T-helper 17 cell (primary cell): ENCODE data around the gene SETD3. TPM values are rescaled to one million over a fixed set of nuclear protein-coding genes. Genes with fewer than 3 reads are reported as not detected.

Experiments
- ATAC-seq: fragments of 150-1000 bp; cut with Tn5 transposase; 2 replicates; pipeline ENCODE4 v1.10.0; 2021; ENCODE audit warnings: mild to moderate bottlenecking, moderate library complexity
- DNase-seq, 3 donors: peaks; one replicate each; pipeline versions ENCODE4 v3.0.0 to v3.0.0-alpha.2; 2020 to 2021
- H3K9me3 ChIP-seq: one replicate; pipeline ENCODE4 v1.7.0; 2013; ENCODE audit warnings: low read length, mild to moderate bottlenecking; ENCODE audit not compliant: control insufficient read depth, poor library complexity, severe bottlenecking
- H3K27ac Mint-ChIP-seq: one replicate; pipeline ENCODE4 v1.8.0; 2022; ENCODE audit warnings: mild to moderate bottlenecking, moderate library complexity, mixed read lengths
- H3K27me3 Mint-ChIP-seq: one replicate; pipeline ENCODE4 v1.8.0; 2022; ENCODE audit warnings: mixed read lengths
- H3K36me3 Mint-ChIP-seq: one replicate; pipeline ENCODE4 v1.8.0; 2022; ENCODE audit warnings: low read depth, mixed read lengths
- H3K4me1 Mint-ChIP-seq: one replicate; pipeline ENCODE4 v1.8.0; 2022; ENCODE audit warnings: mild to moderate bottlenecking, mixed read lengths
- H3K4me3 Mint-ChIP-seq: one replicate; pipeline ENCODE4 v1.8.0; 2022; ENCODE audit warnings: mild to moderate bottlenecking, moderate library complexity, mixed read lengths
- total RNA-seq, 4 donors: library from RNA in 2 of 4; stranded (reverse) in 2 of 4; gene quantifications; one replicate each; pipeline ENCODE4 v1.2.3 and lab custom pipeline; 2022 to 2026

SETD3 gene
- total RNA-seq, 2 donors from 2014 or later, result 38.2 to 47.6 TPM

GRCh38 chr14:99427632-99428300 is 52.9 kb downstream of the SETD3 start:
- Mint-ChIP-seq H3K4me1 (peaks cover 30% of the 10 kb centered on the region), H3K27ac (peak overlapping the region; percentile 34), H3K36me3 (peaks cover 8% of the 10 kb centered on the region), H3K4me3 (no peak overlapping the region), H3K27me3 (no peaks in the 10 kb centered on the region)
- no peaks in the 10 kb centered on the region for H3K9me3 ChIP-seq
- DNase-seq (no peak), ATAC-seq (no peak)

DNA sequence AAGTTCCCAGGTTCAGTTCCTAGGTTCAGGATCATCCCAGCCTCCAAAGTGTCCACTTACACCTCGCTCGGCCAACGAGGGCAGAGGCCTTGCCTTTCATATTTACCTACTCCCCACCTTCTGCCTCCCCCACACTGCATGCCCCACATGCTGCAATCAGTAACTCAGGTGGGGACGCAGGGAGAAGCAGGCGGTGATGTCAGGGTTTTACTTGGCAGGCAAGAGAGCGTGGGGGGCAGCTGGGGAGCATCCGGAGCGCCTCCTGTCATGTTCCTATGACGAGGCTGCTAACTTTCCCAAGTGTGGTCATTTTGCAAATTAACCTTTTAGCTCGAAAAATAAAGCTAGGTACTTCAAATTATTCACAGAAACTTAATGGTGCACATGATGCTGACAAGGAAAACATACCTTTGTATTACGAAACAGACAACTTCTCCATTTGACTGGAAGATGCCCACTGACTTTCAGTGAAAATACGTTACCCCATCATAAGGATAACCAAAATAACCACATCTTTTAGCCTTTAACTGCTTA is 53.8 kb downstream of the SETD3 start:
- Mint-ChIP-seq H3K4me3 (no peak overlapping the region), H3K27ac (peak overlapping the region; percentile 60), H3K4me1 (peaks cover 30% of the 10 kb centered on the region), H3K36me3 (peaks cover 8% of the 10 kb centered on the region), H3K27me3 (no peaks in the 10 kb centered on the region)
- no peak for DNase-seq
- H3K9me3 ChIP-seq, result no peaks in the 10 kb centered on the region
- no peak for ATAC-seq

GRCh38 chr14:99426265-99426664 is 54.4 kb downstream of the SETD3 start:
- Mint-ChIP-seq H3K36me3 (peaks cover 8% of the 10 kb centered on the region), H3K27me3 (no peaks in the 10 kb centered on the region), H3K27ac (peak overlapping the region; percentile 60), H3K4me3 (no peak overlapping the region), H3K4me1 (peaks cover 29% of the 10 kb centered on the region)
- no peak for ATAC-seq
- no peaks in the 10 kb centered on the region for H3K9me3 ChIP-seq
- no peak for DNase-seq

DNA sequence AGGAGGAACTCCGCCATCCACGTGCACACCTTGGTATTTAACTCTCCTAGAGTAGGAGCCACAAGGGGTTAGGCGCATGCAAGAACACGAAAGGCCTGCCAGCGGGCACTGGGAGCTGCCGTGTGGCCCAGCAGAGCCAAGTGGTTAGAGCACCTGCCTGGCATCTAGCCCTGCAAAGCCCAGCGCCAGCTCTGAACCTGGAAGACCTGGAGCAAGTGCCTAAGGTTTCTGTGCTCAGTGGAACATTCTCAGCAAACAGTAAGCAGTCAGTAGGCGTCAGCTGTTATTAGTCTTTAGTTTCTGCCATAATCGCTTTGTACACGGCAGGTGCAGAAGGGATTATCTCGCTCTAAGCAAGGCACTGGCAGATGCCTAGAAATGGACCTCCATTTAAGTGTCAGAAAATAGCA is 55.4 kb downstream of the SETD3 start:
- H3K27me3 Mint-ChIP-seq, result no peaks in the 10 kb centered on the region
- H3K4me1 Mint-ChIP-seq, result peaks cover 24% of the 10 kb centered on the region
- H3K9me3 ChIP-seq, result no peaks in the 10 kb centered on the region
- DNase-seq, result no peak
- H3K27ac Mint-ChIP-seq, result peak overlapping the region; percentile 94
- no peak for ATAC-seq
- no peak overlapping the region for H3K4me3 Mint-ChIP-seq
- peaks cover 6% of the 10 kb centered on the region for H3K36me3 Mint-ChIP-seq

DNA sequence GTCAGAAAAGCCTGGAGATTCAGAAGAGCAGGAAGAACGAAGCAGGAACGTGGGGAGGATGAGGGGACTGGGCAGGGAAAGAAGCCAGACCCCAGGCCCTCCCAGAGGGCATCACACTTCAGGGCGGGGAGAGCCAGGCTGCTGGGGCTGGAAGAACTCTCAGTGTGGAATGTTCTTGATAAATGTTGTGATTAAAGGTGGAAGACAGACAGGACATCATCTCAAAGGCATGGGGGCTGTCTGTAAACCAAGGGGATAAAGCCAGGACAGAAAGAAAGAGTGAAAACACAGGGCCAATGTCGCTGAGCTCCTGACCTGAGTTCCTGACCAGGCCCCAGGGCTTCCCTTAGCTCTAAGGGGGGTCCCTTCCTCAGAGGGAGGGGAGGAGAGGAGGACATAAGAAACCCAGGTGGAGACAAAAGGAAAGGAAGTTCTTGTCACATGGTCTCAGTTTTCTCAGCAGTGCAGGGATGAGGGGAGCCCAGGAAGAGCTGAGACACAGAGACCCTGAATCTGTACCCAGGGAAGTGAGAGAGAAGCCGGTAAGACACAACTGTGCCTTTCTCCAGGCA is 56.3 kb downstream of the SETD3 start:
- Mint-ChIP-seq H3K4me1 (peaks cover 24% of the 10 kb centered on the region), H3K27me3 (no peaks in the 10 kb centered on the region), H3K4me3 (peak overlapping the region; percentile 45), H3K36me3 (peaks cover 6% of the 10 kb centered on the region), H3K27ac (peak overlapping the region; percentile 94)
- ATAC-seq (no peak), DNase-seq (no peak)
- H3K9me3 ChIP-seq, result no peaks in the 10 kb centered on the region

- peaks cover 27% of the 10 kb centered on the region for H3K4me1 Mint-ChIP-seq
- ATAC-seq, result no peak
- no peak for DNase-seq
- H3K4me3 Mint-ChIP-seq, result no peak overlapping the region
- no peaks in the 10 kb centered on the region for H3K27me3 Mint-ChIP-seq
- no peak overlapping the region for H3K27ac Mint-ChIP-seq
- peaks cover 5% of the 10 kb centered on the region for H3K36me3 Mint-ChIP-seq
- no peaks in the 10 kb centered on the region for H3K9me3 ChIP-seq
These were observed 57.2 kb downstream of the SETD3 start for GRCh38 chr14:99423434-99423833.

DNA sequence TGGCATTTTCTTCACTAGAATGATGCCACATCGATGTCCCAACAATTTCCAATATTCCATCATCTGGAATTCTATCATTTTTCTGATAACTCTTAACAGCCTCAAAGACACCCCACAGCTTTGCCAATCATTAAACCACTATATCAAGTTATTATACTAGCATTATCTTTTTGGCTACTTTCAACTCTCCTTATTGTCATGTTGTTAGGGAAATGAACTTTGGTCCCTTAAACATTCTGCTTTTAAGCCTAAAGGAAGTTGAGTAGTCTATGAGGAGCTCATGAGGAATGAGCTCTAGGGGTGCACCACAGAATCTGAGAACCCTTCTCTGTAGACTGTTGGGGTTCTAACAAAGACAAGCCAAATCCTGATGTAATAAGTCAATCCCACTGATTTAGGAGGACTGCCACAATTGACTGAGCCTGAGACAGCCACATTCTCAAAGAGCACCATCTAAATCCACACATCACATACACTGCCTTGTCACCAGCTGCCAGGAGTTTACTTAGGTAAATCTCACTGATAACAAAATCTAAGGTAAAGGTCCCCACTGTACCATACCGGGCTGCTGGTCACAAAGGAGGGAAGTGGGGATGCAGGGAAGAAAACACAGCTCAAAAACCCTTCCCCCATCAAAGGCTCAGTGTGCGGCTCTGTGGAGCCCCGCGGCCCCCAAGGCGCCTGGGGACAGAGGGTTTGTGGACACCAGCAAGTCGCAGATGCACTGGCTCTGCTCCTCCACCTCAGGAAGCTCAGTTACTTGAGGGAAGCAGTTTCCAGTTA is 58.2 kb downstream of the SETD3 start:
- peak overlapping the region; percentile 67 for H3K27ac Mint-ChIP-seq
- H3K36me3 Mint-ChIP-seq, result no peaks in the 10 kb centered on the region
- H3K4me3 Mint-ChIP-seq, result no peak overlapping the region

DNA sequence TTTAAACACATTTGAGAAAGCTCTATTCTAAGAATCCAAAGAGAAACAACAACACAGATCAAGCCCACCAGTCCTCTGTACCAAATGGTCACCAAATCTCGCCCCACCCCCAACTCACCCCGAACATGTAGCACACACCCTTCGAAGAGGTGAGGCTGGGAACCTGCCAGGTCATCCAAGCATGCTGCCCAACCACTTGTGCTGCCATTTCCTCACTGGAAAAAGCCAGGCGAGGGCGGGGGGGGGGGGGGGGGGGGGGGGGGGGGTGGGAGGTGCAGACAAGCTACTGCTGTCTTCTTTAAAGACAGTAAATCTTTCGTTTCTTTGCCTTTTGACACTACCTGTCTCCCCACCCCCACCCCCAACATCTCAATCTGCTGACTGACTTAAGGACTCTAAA is 59.9 kb downstream of the SETD3 start:
- Mint-ChIP-seq H3K27ac (peak overlapping the region; percentile 67), H3K4me1 (peaks cover 18% of the 10 kb centered on the region), H3K36me3 (no peaks in the 10 kb centered on the region), H3K4me3 (no peak overlapping the region), H3K27me3 (no peaks in the 10 kb centered on the region)
- no peaks in the 10 kb centered on the region for H3K9me3 ChIP-seq
- ATAC-seq, result no peak
- no peak for DNase-seq

More for the DNA sequence above, 58.2 kb downstream of the SETD3 start:
- Mint-ChIP-seq H3K4me1 (peaks cover 23% of the 10 kb centered on the region), H3K27me3 (no peaks in the 10 kb centered on the region)
- DNase-seq (no peak), ATAC-seq (no peak)
- no peaks in the 10 kb centered on the region for H3K9me3 ChIP-seq

GRCh38 chr14:99419905-99420304 is 60.8 kb downstream of the SETD3 start:
- no peak overlapping the region for H3K27ac Mint-ChIP-seq
- ATAC-seq, result no peak
- H3K9me3 ChIP-seq, result no peaks in the 10 kb centered on the region
- no peaks in the 10 kb centered on the region for H3K36me3 Mint-ChIP-seq
- no peak for DNase-seq
- H3K27me3 Mint-ChIP-seq, result no peaks in the 10 kb centered on the region
- H3K4me3 Mint-ChIP-seq, result no peak overlapping the region
- peaks cover 22% of the 10 kb centered on the region for H3K4me1 Mint-ChIP-seq

DNA sequence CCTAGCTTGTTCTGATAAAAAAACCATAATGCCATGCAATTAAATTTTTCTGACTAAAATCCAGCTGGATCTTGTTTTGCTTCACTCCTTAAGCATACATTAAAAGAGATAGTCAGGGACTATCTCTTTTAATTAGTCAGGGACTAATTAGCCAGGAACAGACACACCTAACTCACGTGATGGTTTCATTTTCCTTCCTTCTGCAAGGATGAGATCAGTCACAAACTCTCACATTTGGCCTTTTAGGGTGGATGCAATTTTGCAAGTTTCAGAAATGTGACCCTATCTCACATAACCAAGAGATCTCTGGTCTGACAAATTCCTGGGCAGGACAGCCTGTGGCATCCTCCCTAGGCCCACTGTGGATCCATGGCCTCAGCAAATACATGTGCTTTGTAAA is 62.4 kb downstream of the SETD3 start:
- H3K9me3 ChIP-seq, result no peaks in the 10 kb centered on the region
- peak overlapping the region; percentile 92 for H3K27ac Mint-ChIP-seq
- H3K4me1 Mint-ChIP-seq, result peaks cover 19% of the 10 kb centered on the region
- no peaks in the 10 kb centered on the region for H3K27me3 Mint-ChIP-seq
- H3K4me3 Mint-ChIP-seq, result no peak overlapping the region
- H3K36me3 Mint-ChIP-seq, result no peaks in the 10 kb centered on the region
- ATAC-seq (no peak), DNase-seq (no peak)

- DNase-seq (no peak), ATAC-seq (no peak)
- H3K27ac Mint-ChIP-seq, result no peak overlapping the region
- peaks cover 24% of the 10 kb centered on the region for H3K4me1 Mint-ChIP-seq
- H3K36me3 Mint-ChIP-seq, result peaks cover 4% of the 10 kb centered on the region
- no peak overlapping the region for H3K4me3 Mint-ChIP-seq
- no peaks in the 10 kb centered on the region for H3K9me3 ChIP-seq
- H3K27me3 Mint-ChIP-seq, result no peaks in the 10 kb centered on the region
These were observed 63.8 kb downstream of the SETD3 start for GRCh38 chr14:99416909-99417308.

GRCh38 chr14:99415496-99416281 is 65.0 kb downstream of the SETD3 start:
- no peak overlapping the region for H3K27ac Mint-ChIP-seq
- no peaks in the 10 kb centered on the region for H3K9me3 ChIP-seq
- DNase-seq, result peak in 2 of 3 donors; percentile 29 to 44
- H3K4me3 Mint-ChIP-seq, result no peak overlapping the region
- H3K4me1 Mint-ChIP-seq, result peaks cover 24% of the 10 kb centered on the region
- no peaks in the 10 kb centered on the region for H3K27me3 Mint-ChIP-seq
- ATAC-seq, result peak; percentile 97
- H3K36me3 Mint-ChIP-seq, result peaks cover 4% of the 10 kb centered on the region

DNA sequence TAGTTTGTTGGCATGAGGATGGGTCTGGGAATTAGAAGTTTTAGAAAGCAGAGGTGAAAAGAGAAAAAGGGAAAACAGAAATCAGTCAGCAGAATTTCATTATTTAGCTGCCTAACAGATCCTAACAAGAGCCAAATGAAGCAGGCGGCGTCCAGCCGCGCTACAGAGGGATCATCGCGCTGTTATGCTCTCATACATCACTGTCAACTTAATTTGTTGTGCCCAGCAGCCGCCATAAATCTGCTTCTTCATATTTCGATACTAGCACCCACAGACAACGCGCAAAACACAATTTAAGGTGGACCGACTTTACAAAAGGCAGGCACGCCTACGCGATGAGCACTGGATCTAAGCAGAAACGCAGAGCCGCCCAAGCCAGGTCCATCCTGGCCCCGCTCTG is 66.7 kb downstream of the SETD3 start:
- H3K36me3 Mint-ChIP-seq, result peaks cover 7% of the 10 kb centered on the region
- H3K9me3 ChIP-seq, result no peaks in the 10 kb centered on the region
- no peak for ATAC-seq
- H3K4me3 Mint-ChIP-seq, result no peak overlapping the region
- H3K27ac Mint-ChIP-seq, result no peak overlapping the region
- DNase-seq, result no peak
- H3K27me3 Mint-ChIP-seq, result no peaks in the 10 kb centered on the region
- peaks cover 24% of the 10 kb centered on the region for H3K4me1 Mint-ChIP-seq
